ENCODE data around the gene AAGAB. TPM values are rescaled to one million over a fixed set of nuclear protein-coding genes. Genes with fewer than 3 reads are reported as not detected.

The AAGAB gene
- total RNA-seq, 1 experiment from 2014 or later: 52.0 TPM

- Histone ChIP-seq H3K9me2 (ENCODE audit: insufficient read depth) (no peaks in the 10 kb centered on the region), H2AFZ (ENCODE audit: low read depth, low read length, poor library complexity, severe bottlenecking) (no peak overlapping the region), H3K9ac (ENCODE audit: low read length) (no peak overlapping the region), H3K27me3 (ENCODE audit: insufficient read depth, low read length) (no peaks in the 10 kb centered on the region), H3K4me2 (ENCODE audit: low read length) (no peak overlapping the region), H3K27ac (ENCODE audit: low read depth, low read length) (no peak overlapping the region), H3K36me3 (ENCODE audit: control insufficient read depth in 1 of 2, insufficient read depth in 2 of 2, low read length in 2 of 2) (no peaks in the 10 kb centered on the region), H3K4me3 (replicated peaks in 1 of 2; ENCODE audit: low read depth in 1 of 2, low read length in 2 of 2) (no peak overlapping the region), H4K20me1 (ENCODE audit: insufficient read depth) (no peaks in the 10 kb centered on the region), H3K4me1 (ENCODE audit: control insufficient read depth in 1 of 2, insufficient read depth in 2 of 2, low read length in 2 of 2) (no peaks in the 10 kb centered on the region), H3K79me2 (ENCODE audit: insufficient read depth, low read length) (no peaks in the 10 kb centered on the region), H3K9me3 (ENCODE audit: control insufficient read depth in 1 of 2, insufficient read depth in 1 of 2, low read depth in 1 of 2, low read length in 2 of 2) (no peaks in the 10 kb centered on the region)
- POLR2A ChIA-PET: no interaction called here
- BruUV-seq (replicated peaks): no TSS peak
- no peak for ATAC-seq
- DNase-seq (ENCODE audit: low read depth, low spot score): no peak
- RAD21 ChIA-PET (ENCODE audit: low non-redundant PET in 1 of 2, low total read pairs in 2 of 2, uncharacterized antibody in 2 of 2, unreplicated experiment in 2 of 2): no interaction called here
- CTCF ChIA-PET: no interaction called here
- intact Hi-C loops (cut with micrococcal nuclease): no loop called here
- no peak for TF ChIP-seq EZH2phosphoT487 (IDR thresholded peaks at IDR 0.05; ENCODE audit: borderline replicate concordance)
- no peak for TF ChIP-seq YY1 (IDR thresholded peaks at IDR 0.05; ENCODE audit: extremely low read depth, insufficient replicate concordance, low read depth, low read length)
- TF ChIP-seq CBX3 (IDR thresholded peaks at IDR 0.05; ENCODE audit: low read depth): no peak
- TF ChIP-seq POLR2A (IDR thresholded peaks at IDR 0.05; ENCODE audit: borderline replicate concordance, extremely low read depth, insufficient read depth, insufficient read length): no peak
- no peak for TF ChIP-seq MAX (IDR thresholded peaks at IDR 0.05)
Observed at GRCh38 chr15:67276666-67277065, 22.2 kb upstream of the AAGAB start.

- POLR2A ChIA-PET: no interaction called here
- no TSS peak for BruUV-seq (replicated peaks)
- ATAC-seq: no peak
Observed at GRCh38 chr15:67274236-67274635, 19.8 kb upstream of the AAGAB start.

More at GRCh38 chr15:67274236-67274635, 19.8 kb upstream of the AAGAB start:
- no peak for DNase-seq (ENCODE audit: low read depth, low spot score)
- no peaks in the 10 kb centered on the region for H3K4me1 ChIP-seq (ENCODE audit: control insufficient read depth in 1 of 2, insufficient read depth in 2 of 2, low read length in 2 of 2)
- no peak overlapping the region for H3K9ac ChIP-seq (ENCODE audit: low read length)
- intact Hi-C loops (cut with micrococcal nuclease): no loop called here
- RAD21 ChIA-PET (ENCODE audit: low non-redundant PET in 1 of 2, low total read pairs in 2 of 2, uncharacterized antibody in 2 of 2, unreplicated experiment in 2 of 2): no interaction called here
- H3K9me3 ChIP-seq (ENCODE audit: control insufficient read depth in 1 of 2, insufficient read depth in 1 of 2, low read depth in 1 of 2, low read length in 2 of 2): no peaks in the 10 kb centered on the region
- H2AFZ ChIP-seq (ENCODE audit: low read depth, low read length, poor library complexity, severe bottlenecking): no peak overlapping the region
- H3K4me2 ChIP-seq (ENCODE audit: low read length): no peak overlapping the region
- no peak overlapping the region for H3K4me3 ChIP-seq (replicated peaks in 1 of 2; ENCODE audit: low read depth in 1 of 2, low read length in 2 of 2)
- H3K79me2 ChIP-seq (ENCODE audit: insufficient read depth, low read length): no peaks in the 10 kb centered on the region
- no peaks in the 10 kb centered on the region for H3K36me3 ChIP-seq (ENCODE audit: control insufficient read depth in 1 of 2, insufficient read depth in 2 of 2, low read length in 2 of 2)
- no peaks in the 10 kb centered on the region for H3K27me3 ChIP-seq (ENCODE audit: insufficient read depth, low read length)
- H3K27ac ChIP-seq (ENCODE audit: low read depth, low read length): no peak overlapping the region
- CTCF ChIA-PET: no interaction called here
- no peaks in the 10 kb centered on the region for H4K20me1 ChIP-seq (ENCODE audit: insufficient read depth)
- TF ChIP-seq REST (IDR thresholded peaks at IDR 0.05; ENCODE audit: low read depth) (no peak), YY1 (IDR thresholded peaks at IDR 0.05; ENCODE audit: extremely low read depth, insufficient replicate concordance, low read depth, low read length) (no peak), ELF1 (IDR thresholded peaks at IDR 0.05; ENCODE audit: borderline replicate concordance, low read depth) (no peak), POLR2AphosphoS5 (IDR thresholded peaks at IDR 0.05; ENCODE audit: low read depth, low read length) (no peak), EZH2phosphoT487 (IDR thresholded peaks at IDR 0.05; ENCODE audit: borderline replicate concordance) (no peak), SP1 (IDR thresholded peaks at IDR 0.05; ENCODE audit: low read depth) (no peak), CBX3 (IDR thresholded peaks at IDR 0.05; ENCODE audit: low read depth) (no peak), MAX (IDR thresholded peaks at IDR 0.05) (no peak), SRF (IDR thresholded peaks at IDR 0.05; ENCODE audit: low read depth) (no peak), FOSL1 (IDR thresholded peaks at IDR 0.05; ENCODE audit: low read depth) (no peak), SIN3A (IDR thresholded peaks at IDR 0.05; ENCODE audit: low read depth) (no peak), ZNF274 (IDR thresholded peaks at IDR 0.05; ENCODE audit: low read depth, low read length) (no peak)
- H3K9me2 ChIP-seq (ENCODE audit: insufficient read depth): no peaks in the 10 kb centered on the region

All from HCT116 (cell line).